ENCODE results near the gene CELF3.
"Not testable (repeated sequence)": the region's sequence is repeated elsewhere in the genome, so short reads cannot be mapped to it uniquely, and the experiment has no call there.

- not testable (repeated sequence) for TF ChIP-seq CTCF (IDR thresholded peaks at IDR 0.05); EZH2 (IDR thresholded peaks at IDR 0.05; ENCODE audit: borderline replicate concordance, insufficient read depth, low read depth, low read length, poor library complexity, severe bottlenecking)
Measured at GRCh38 chr1:151682901-151683300, 33.7 kb downstream of the CELF3 start.
